Hepatocyte (in vitro differentiated cells): ENCODE results near the gene EFCAB6. TPM values are rescaled to one million over a fixed set of nuclear protein-coding genes. Genes with fewer than 3 reads are reported as not detected.

Source experiments
- DNase-seq: peaks from one replicate; pipeline ENCODE4 v3.0.0-alpha.2; 2016; ENCODE audit warnings: low spot score
- H2AFZ ChIP-seq: fragments of 200-600 bp; sonication (generic); 2 replicates; pipeline ENCODE4 v1.6.0; 2016; ENCODE audit warnings: antibody characterized with exemption, mild to moderate bottlenecking
- H3K27ac ChIP-seq: fragments of 200-600 bp; sonication (generic); 2 replicates; pipeline ENCODE4 v1.5.1; 2016; ENCODE audit warnings: mild to moderate bottlenecking
- H3K27me3 ChIP-seq: fragments of 200-600 bp; sonication (generic); 2 replicates; pipeline ENCODE4 v1.6.1; 2016
- H3K36me3 ChIP-seq: fragments of 200-600 bp; sonication (generic); replicated peaks from 2 replicates; pipeline ENCODE4 v1.5.1; 2016; ENCODE audit warnings: low read depth; ENCODE audit not compliant: insufficient read depth
- H3K4me1 ChIP-seq: fragments of 200-600 bp; sonication (generic); 2 replicates; pipeline ENCODE4 v1.5.1; 2016; ENCODE audit warnings: mild to moderate bottlenecking, moderate library complexity; ENCODE audit not compliant: insufficient read depth
- H3K4me2 ChIP-seq: fragments of 200-600 bp; sonication (generic); 2 replicates; pipeline ENCODE4 v1.6.0; 2016
- H3K4me3 ChIP-seq: fragments of 200-600 bp; sonication (generic); 2 replicates; pipeline ENCODE4 v1.5.1; 2016; ENCODE audit warnings: mild to moderate bottlenecking
- H3K79me2 ChIP-seq: fragments of 200-600 bp; sonication (generic); 2 replicates; pipeline ENCODE4 v1.6.0; 2017; ENCODE audit warnings: mild to moderate bottlenecking
- H3K9me2 ChIP-seq: fragments of 200-600 bp; sonication (generic); replicated peaks from 2 replicates; pipeline ENCODE4 v1.6.0; 2017; ENCODE audit warnings: mild to moderate bottlenecking; ENCODE audit not compliant: insufficient read depth
- H3K9me3 ChIP-seq: fragments of 200-600 bp; sonication (generic); 2 replicates; pipeline ENCODE4 v1.5.1; 2016; ENCODE audit warnings: low read depth, mild to moderate bottlenecking
- H4K20me1 ChIP-seq: fragments of 200-600 bp; sonication (generic); 2 replicates; pipeline ENCODE4 v1.6.0; 2016; ENCODE audit warnings: mild to moderate bottlenecking; ENCODE audit not compliant: insufficient read depth, poor library complexity, severe bottlenecking
- EZH2 ChIP-seq: fragments of 200-600 bp; sonication (generic); IDR thresholded peaks from 2 replicates; pipeline ENCODE4 v1.6.1; 2016; ENCODE audit warnings: antibody characterized with exemption, mild to moderate bottlenecking, borderline replicate concordance
- EZH2phosphoT487 ChIP-seq: fragments of 200-600 bp; sonication (generic); IDR thresholded peaks from one replicate; pipeline ENCODE4 v1.6.1; 2018; ENCODE audit warnings: antibody characterized with exemption, mild to moderate bottlenecking, low read depth, moderate library complexity; ENCODE audit not compliant: unreplicated experiment, severe bottlenecking
- WGBS: methylation state at CpG from one replicate; pipeline ENCODE4 v1.1.6; 2016; ENCODE audit warnings: low lambda C conversion rate; ENCODE audit errors: missing lambda C conversion rate; 5-methylcytosine and 5-hydroxymethylcytosine counted together
- polyA plus RNA-seq: library from polyadenylated mRNA; unstranded; fragments of >200 nt; fragmentation: Nextera tagmentation; extraction: Ambion mirVana; gene quantifications from 2 replicates; pipeline ENCODE4 v1.2.1, GENCODE V29; 2016
- total RNA-seq: library from RNA; depleted of rRNA; stranded (reverse); fragments of >200 nt; gene quantifications from 2 replicates; pipeline ENCODE4 v1.2.3, GENCODE V29; 2014
- TF ChIP-seq, protein P1 (sequence below): fragments of 200-600 bp; sonication (generic); IDR thresholded peaks from 2 replicates; pipeline ENCODE4 v1.5.1; 2016; ENCODE audit warnings: antibody characterized with exemption, mild to moderate bottlenecking; ENCODE audit not compliant: poor library complexity

Gene EFCAB6
- total and polyA plus RNA-seq, 2 experiments from 2014 or later = 0.59 to 2.1 TPM

GRCh38 chr22:43633631-43634285, 178.3 kb downstream of the EFCAB6 start:
- Histone ChIP-seq H3K4me2 (no peak overlapping the region), H4K20me1 (no peaks in the 10 kb centered on the region), H3K9me2 (no peaks in the 10 kb centered on the region), H3K27me3 (no peaks in the 10 kb centered on the region), H2AFZ (no peak overlapping the region), H3K4me3 (no peak overlapping the region), H3K79me2 (no peaks in the 10 kb centered on the region), H3K9me3 (no peaks in the 10 kb centered on the region), H3K36me3 (no peaks in the 10 kb centered on the region), H3K27ac (no peak overlapping the region), H3K4me1 (no peaks in the 10 kb centered on the region)
- 73% methylated on average over 13 of the region's 13 CpGs for WGBS
- DNase-seq = no peak
- TF ChIP-seq EZH2phosphoT487 (no peak), EZH2 (no peak)
- TF ChIP-seq, protein P1, sequence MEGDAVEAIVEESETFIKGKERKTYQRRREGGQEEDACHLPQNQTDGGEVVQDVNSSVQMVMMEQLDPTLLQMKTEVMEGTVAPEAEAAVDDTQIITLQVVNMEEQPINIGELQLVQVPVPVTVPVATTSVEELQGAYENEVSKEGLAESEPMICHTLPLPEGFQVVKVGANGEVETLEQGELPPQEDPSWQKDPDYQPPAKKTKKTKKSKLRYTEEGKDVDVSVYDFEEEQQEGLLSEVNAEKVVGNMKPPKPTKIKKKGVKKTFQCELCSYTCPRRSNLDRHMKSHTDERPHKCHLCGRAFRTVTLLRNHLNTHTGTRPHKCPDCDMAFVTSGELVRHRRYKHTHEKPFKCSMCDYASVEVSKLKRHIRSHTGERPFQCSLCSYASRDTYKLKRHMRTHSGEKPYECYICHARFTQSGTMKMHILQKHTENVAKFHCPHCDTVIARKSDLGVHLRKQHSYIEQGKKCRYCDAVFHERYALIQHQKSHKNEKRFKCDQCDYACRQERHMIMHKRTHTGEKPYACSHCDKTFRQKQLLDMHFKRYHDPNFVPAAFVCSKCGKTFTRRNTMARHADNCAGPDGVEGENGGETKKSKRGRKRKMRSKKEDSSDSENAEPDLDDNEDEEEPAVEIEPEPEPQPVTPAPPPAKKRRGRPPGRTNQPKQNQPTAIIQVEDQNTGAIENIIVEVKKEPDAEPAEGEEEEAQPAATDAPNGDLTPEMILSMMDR = no peak

DNA sequence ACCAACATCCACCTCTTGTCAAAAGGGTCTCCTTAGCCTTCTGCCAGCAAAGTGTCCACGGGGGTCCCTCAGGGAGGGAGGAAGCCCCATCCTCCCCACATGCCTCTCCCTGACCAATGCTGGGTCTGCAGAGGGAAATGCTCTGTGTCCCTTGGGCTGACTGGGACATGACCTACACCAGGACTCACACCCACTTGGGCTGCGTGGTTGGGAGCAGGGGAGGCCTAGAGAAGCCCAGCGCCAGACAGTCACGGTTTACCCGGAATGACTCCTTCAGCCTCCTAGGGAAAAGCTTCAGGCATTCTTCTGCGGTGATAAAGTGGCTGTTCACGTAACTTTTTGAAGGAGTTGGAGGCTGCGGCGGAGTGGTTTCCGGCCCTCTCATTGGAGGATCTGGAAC, 180.3 kb downstream of the EFCAB6 start:
- H3K36me3 ChIP-seq = no peaks in the 10 kb centered on the region
- no peak overlapping the region for H3K4me3 ChIP-seq
- no peaks in the 10 kb centered on the region for H3K9me3 ChIP-seq
- no peak overlapping the region for H2AFZ ChIP-seq
- no peak for DNase-seq
- H3K9me2 ChIP-seq = no peaks in the 10 kb centered on the region
- H3K27ac ChIP-seq = no peak overlapping the region
- H4K20me1 ChIP-seq = no peaks in the 10 kb centered on the region
- no peaks in the 10 kb centered on the region for H3K4me1 ChIP-seq
- WGBS = 93% methylated on average over 10 of the region's 10 CpGs
- no peak overlapping the region for H3K4me2 ChIP-seq
- TF ChIP-seq, protein P1 = no peak
- TF ChIP-seq EZH2 (no peak), EZH2phosphoT487 (no peak)
- no peaks in the 10 kb centered on the region for H3K79me2 ChIP-seq
- H3K27me3 ChIP-seq = no peaks in the 10 kb centered on the region

DNA sequence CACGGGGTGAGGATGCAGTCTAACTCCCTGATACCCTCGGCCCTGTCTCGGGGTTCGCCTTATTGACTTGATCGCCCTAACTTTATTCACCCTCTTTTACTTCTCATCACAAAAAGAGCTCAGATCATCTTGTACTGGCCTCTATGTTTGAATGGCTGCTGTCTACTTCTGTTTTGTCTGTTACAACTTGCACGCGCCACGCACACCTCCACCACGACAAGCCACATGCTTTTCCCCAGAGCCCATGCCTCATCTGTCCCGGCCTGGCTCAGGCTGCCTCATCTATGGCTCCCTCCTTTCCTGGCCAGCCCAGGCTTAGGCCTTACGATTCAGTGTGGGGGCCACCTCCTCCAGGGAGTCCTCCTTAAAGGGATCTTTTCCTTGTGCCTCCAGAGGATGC, 180.9 kb downstream of the EFCAB6 start:
- Histone ChIP-seq H4K20me1 (no peaks in the 10 kb centered on the region), H3K27ac (no peak overlapping the region), H3K36me3 (no peaks in the 10 kb centered on the region), H3K79me2 (no peaks in the 10 kb centered on the region), H3K9me3 (no peaks in the 10 kb centered on the region), H3K9me2 (no peaks in the 10 kb centered on the region), H3K4me1 (no peaks in the 10 kb centered on the region), H3K27me3 (no peaks in the 10 kb centered on the region), H2AFZ (no peak overlapping the region), H3K4me2 (no peak overlapping the region), H3K4me3 (no peak overlapping the region)
- TF ChIP-seq EZH2 = no peak
- no peak for TF ChIP-seq EZH2phosphoT487
- TF ChIP-seq, protein P1 = no peak
- WGBS = 96% methylated on average over 11 of the region's 11 CpGs
- DNase-seq = no peak
